ENCODE data around the gene PAX5.

DNA sequence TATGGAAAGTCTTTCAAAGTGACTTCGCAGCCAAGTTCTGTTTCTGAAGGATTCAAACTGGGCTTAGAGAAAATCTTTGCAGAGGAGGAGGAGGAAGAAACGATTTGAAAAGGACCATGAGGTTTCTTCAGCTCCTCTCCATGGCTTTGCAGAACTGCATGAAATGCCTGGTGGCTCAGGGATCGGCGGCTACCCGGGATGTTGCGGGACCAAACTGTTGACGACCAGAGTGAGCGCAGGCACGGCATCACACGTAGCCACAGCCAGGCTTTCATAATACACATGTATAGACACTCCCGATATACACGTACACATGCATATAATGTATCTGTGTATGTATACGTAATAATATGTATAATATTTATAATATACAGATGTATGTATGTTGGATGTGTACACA is 180.0 kb downstream of the PAX5 start:
- TF ChIP-seq ZNF274 (IDR thresholded peaks at IDR 0.05; ENCODE audit: low read depth, low read length): no peak
- no peak for TF ChIP-seq YY1 (IDR thresholded peaks at IDR 0.05; ENCODE audit: insufficient read depth, insufficient read length)

Measured in NT2/D1 (cell line).